IMR-90 (cell line): Measurements from ENCODE around the gene TMEM256. TPM values are rescaled to one million over a fixed set of nuclear protein-coding genes. Genes with fewer than 3 reads are reported as not detected.

Experiments used
- ATAC-seq: fragments of 200-7000 bp; cut with Tn5 transposase; 2 replicates; pipeline ENCODE4 v1.9.1; 2020; ENCODE audit warnings: low read depth, mild to moderate bottlenecking, moderate library complexity
- BruUV-seq: library from RNA; stranded (reverse); fragments of 400-500 nt; replicated peaks from 2 replicates; lab custom pipeline; 2021; lab: Mats Ljungman, UMichigan
- CTCF ChIA-PET: fragments of 300-600 bp; formaldehyde crosslinking; extraction: SDS; loops from one replicate; lab custom pipeline; 2021; ENCODE audit warnings: antibody characterized with exemption; lab: Yijun Ruan, JAX
- POLR2A ChIA-PET: fragments of 300-600 bp; sonication (Branson Sonifier 250); formaldehyde crosslinking; loops from one replicate; lab custom pipeline; 2022; ENCODE audit warnings: antibody characterized with exemption; ENCODE audit not compliant: unreplicated experiment; lab: Charles Lee
- DNase-seq: peaks from one replicate; pipeline ENCODE4 v3.0.0; 2013
- H2AFZ ChIP-seq: replicated peaks from 2 replicates; pipeline ENCODE3; 2013; ENCODE audit warnings: low read length, mild to moderate bottlenecking; ENCODE audit not compliant: poor library complexity
- H2AK5ac ChIP-seq: 2 replicates; pipeline ENCODE4 v1.6.1; 2013; ENCODE audit warnings: low read depth, low read length, inconsistent platforms
- H2AK9ac ChIP-seq: replicated peaks from 2 replicates; pipeline ENCODE3; 2013; ENCODE audit warnings: mild to moderate bottlenecking, low read depth, low read length, moderate library complexity; ENCODE audit not compliant: poor library complexity
- H2BK120ac ChIP-seq: 2 replicates; pipeline ENCODE4 v1.6.1; 2013; ENCODE audit warnings: low read depth, low read length, inconsistent platforms
- H2BK15ac ChIP-seq: 3 replicates; pipeline ENCODE4 v1.6.1; 2013; ENCODE audit warnings: low read depth, low read length, inconsistent platforms
- H2BK20ac ChIP-seq: 2 replicates; pipeline ENCODE4 v1.6.1; 2013; ENCODE audit warnings: low read depth, mild to moderate bottlenecking, inconsistent platforms, low read length, moderate library complexity
- H2BK5ac ChIP-seq: 2 replicates; pipeline ENCODE4 v1.6.1; 2013; ENCODE audit warnings: mild to moderate bottlenecking, low read depth, low read length, inconsistent platforms; ENCODE audit not compliant: poor library complexity, severe bottlenecking
- H3K14ac ChIP-seq: replicated peaks from 2 replicates; pipeline ENCODE4 v1.6.1; 2013; ENCODE audit warnings: low read depth, low read length, inconsistent platforms
- H3K18ac ChIP-seq: 2 replicates; pipeline ENCODE4 v1.6.1; 2013; ENCODE audit warnings: low read depth, low read length, control low read depth
- H3K23ac ChIP-seq: 2 replicates; pipeline ENCODE4 v1.6.1; 2013; ENCODE audit warnings: low read depth, low read length, inconsistent platforms
- H3K27ac ChIP-seq: 2 replicates; pipeline ENCODE4 v1.5.1; 2013; ENCODE audit warnings: mild to moderate bottlenecking, control low read depth, low read length; ENCODE audit not compliant: insufficient read depth
- H3K27me3 ChIP-seq: 2 replicates; pipeline ENCODE4 v1.6.1; 2013; ENCODE audit warnings: low read length; ENCODE audit not compliant: control insufficient read depth, insufficient read depth
- H3K36me3 ChIP-seq: 2 replicates; pipeline ENCODE4 v1.6.1; 2013; ENCODE audit warnings: low read length, mixed read lengths; ENCODE audit not compliant: control insufficient read depth, insufficient read depth
- H3K4ac ChIP-seq: 2 replicates; pipeline ENCODE4 v1.6.1; 2013; ENCODE audit warnings: low read depth, low read length, inconsistent platforms
- H3K4me1 ChIP-seq: 2 replicates; pipeline ENCODE4 v1.6.1; 2013; ENCODE audit warnings: low read length, mixed read lengths; ENCODE audit not compliant: control insufficient read depth, insufficient read depth
- H3K4me2 ChIP-seq: 2 replicates; pipeline ENCODE4 v1.6.1; 2013; ENCODE audit warnings: low read depth, mild to moderate bottlenecking, control low read depth, low read length, moderate library complexity
- H3K4me3 ChIP-seq: 2 replicates; pipeline ENCODE4 v1.5.1; 2013; ENCODE audit warnings: low read depth, mild to moderate bottlenecking, control low read depth, low read length, moderate library complexity; ENCODE audit not compliant: insufficient read depth
- H3K56ac ChIP-seq: 2 replicates; pipeline ENCODE4 v1.6.1; 2013; ENCODE audit warnings: low read length, inconsistent platforms; ENCODE audit not compliant: insufficient read depth; ENCODE audit errors: extremely low read depth
- H3K79me1 ChIP-seq, 2 experiments: 2 replicates each; pipeline ENCODE4 v1.6.1; 2013; ENCODE audit warnings: low read length in 2 of 2, inconsistent platforms in 1 of 2, low read depth in 1 of 2
- H3K9ac ChIP-seq: 2 replicates; pipeline ENCODE4 v1.6.1; 2013; ENCODE audit warnings: low read depth, low read length, control low read depth
- H3K9me1 ChIP-seq: 2 replicates; pipeline ENCODE4 v1.6.1; 2013; ENCODE audit warnings: low read length, inconsistent platforms; ENCODE audit not compliant: insufficient read depth
- H3K9me3 ChIP-seq: 2 replicates; pipeline ENCODE4 v1.6.1; 2013; ENCODE audit warnings: low read length; ENCODE audit not compliant: control insufficient read depth, insufficient read depth
- H4K20me1 ChIP-seq: 2 replicates; pipeline ENCODE4 v1.6.1; 2013; ENCODE audit warnings: low read length, inconsistent platforms; ENCODE audit not compliant: insufficient read depth
- H4K5ac ChIP-seq: 2 replicates; pipeline ENCODE4 v1.6.1; 2013; ENCODE audit warnings: mild to moderate bottlenecking, low read depth, low read length, control low read depth
- H4K8ac ChIP-seq, 2 experiments: 2 replicates each; pipeline ENCODE4 v1.6.1; 2013; ENCODE audit warnings: low read depth in 2 of 2, low read length in 2 of 2, control low read depth in 1 of 2, inconsistent platforms in 1 of 2
- H4K91ac ChIP-seq: 2 replicates; pipeline ENCODE4 v1.6.1; 2013; ENCODE audit warnings: low read depth, low read length, inconsistent platforms; ENCODE audit not compliant: insufficient read depth
- BHLHE40 ChIP-seq: fragments of 150-350 bp; IDR thresholded peaks from 2 replicates; pipeline ENCODE4 v1.6.1; 2016; ENCODE audit warnings: mild to moderate bottlenecking, low read depth, low read length
- WGBS, 2 experiments: methylation state at CpG; one replicate each; pipeline versions ENCODE4 v1.1.5 to v1.1.7; 2013; ENCODE audit warnings: missing lambda C conversion rate in 2 of 2; ENCODE audit not compliant: insufficient read length in 1 of 2; ENCODE audit errors: extremely low coverage in 2 of 2; 5-methylcytosine and 5-hydroxymethylcytosine counted together
- dilution Hi-C: fragments of 300-500 bp; cut with HindIII; formaldehyde crosslinking; loops from one replicate; pipeline ENCODE4 v1.14.3; 2018; ENCODE audit warnings: low sequenced_read_pairs; ENCODE audit not compliant: unreplicated experiment
- in situ Hi-C: fragments of 300-500 bp; cut with MboI; formaldehyde crosslinking; loops from 3 replicates; pipeline ENCODE4 v1.14.3; 2019; ENCODE audit warnings: low sequenced_read_pairs, inconsistent platforms, mixed read lengths
- intact Hi-C: fragments of 100-400 bp; cut with micrococcal nuclease; formaldehyde crosslinking; loops from 2 replicates; pipeline ENCODE4 v1.10.0; 2022
- polyA plus RNA-seq, 3 experiments: library from polyadenylated mRNA; depleted of rRNA; stranded (reverse); fragments of >200 nt; gene quantifications; 2 replicates each; pipeline ENCODE4 v1.2.3, GENCODE V29; 2012; ENCODE audit warnings: low replicate concordance in 1 of 3
- total RNA-seq: library from RNA; depleted of rRNA; stranded (reverse); fragments of >200 nt; gene quantifications from 2 replicates; pipeline ENCODE4 v1.2.3, GENCODE V29; 2012

Gene TMEM256
- total and polyA plus RNA-seq, 2 of the 4 experiments (the other 2 are of a cell fraction), result 38.4 to 174 TPM

- TF ChIP-seq BHLHE40, result no peak; the same call in 1 of the 2 replicates
Measured at GRCh38 chr17:7383742-7384488, 20.0 kb downstream of the TMEM256 start (continued).

GRCh38 chr17:7383371-7383741, 20.5 kb downstream of the TMEM256 start:
- H2AFZ ChIP-seq, result peak overlapping the region; percentile 89

More at GRCh38 chr17:7383371-7383741, 20.5 kb downstream of the TMEM256 start:
- no peak overlapping the region for H2BK5ac ChIP-seq
- no peak overlapping the region for H3K18ac ChIP-seq
- no peak overlapping the region for H4K5ac ChIP-seq
- H3K4me1 ChIP-seq, result peaks cover 7% of the 10 kb centered on the region; the same call in 1 of the 2 replicates
- peaks cover 2% of the 10 kb centered on the region; the same call in 1 of the 2 replicates for H3K9me1 ChIP-seq
- no peak overlapping the region for H3K9ac ChIP-seq
- H3K36me3 ChIP-seq, result peaks cover 6% of the 10 kb centered on the region; the same call in 1 of the 2 replicates
- ATAC-seq (no peak), DNase-seq (no peak)
- no peak overlapping the region for H2AK5ac ChIP-seq
- dilution Hi-C loops (no loop called here), in situ Hi-C loops (no loop called here), intact Hi-C loops (no loop called here)
- no peak overlapping the region for H3K56ac ChIP-seq
- H3K4me2 ChIP-seq, result no peak overlapping the region
- H3K4ac ChIP-seq, result no peak overlapping the region
- no TSS peak for BruUV-seq
- no peaks in the 10 kb centered on the region for H3K79me1 ChIP-seq
- no peak overlapping the region for H4K8ac ChIP-seq
- no peak overlapping the region for H2BK15ac ChIP-seq
- WGBS, 2 experiments, result 72% methylated on average over 7 of the region's 11 CpGs; no CpG with 5 or more reads in 1 of the 2 experiments
- H2AK9ac ChIP-seq, result no peak overlapping the region
- H4K20me1 ChIP-seq, result no peaks in the 10 kb centered on the region
- peaks cover 26% of the 10 kb centered on the region for H3K27me3 ChIP-seq
- H3K4me3 ChIP-seq, result no peak overlapping the region
- H2BK120ac ChIP-seq, result no peak overlapping the region
- ChIA-PET CTCF (no interaction called here), POLR2A (no interaction called here)
- H3K14ac ChIP-seq, result no peak overlapping the region
- H3K27ac ChIP-seq, result no peak overlapping the region
- H4K91ac ChIP-seq, result no peak overlapping the region
- no peak overlapping the region for H2BK20ac ChIP-seq
- no peak for TF ChIP-seq BHLHE40
- no peak overlapping the region; the same call in 1 of the 2 replicates for H3K23ac ChIP-seq
- H3K9me3 ChIP-seq, result peaks cover 8% of the 10 kb centered on the region; the same call in 1 of the 2 replicates
